Globus pallidus (tissue), 1 donor: ENCODE measurements around the gene ALOX5AP.

ENCODE experiments used
- DNase-seq: peaks from one replicate; pipeline ENCODE4 v3.0.0-alpha.2; 2015; ENCODE audit warnings: low spot score

ALOX5AP gene

DNA sequence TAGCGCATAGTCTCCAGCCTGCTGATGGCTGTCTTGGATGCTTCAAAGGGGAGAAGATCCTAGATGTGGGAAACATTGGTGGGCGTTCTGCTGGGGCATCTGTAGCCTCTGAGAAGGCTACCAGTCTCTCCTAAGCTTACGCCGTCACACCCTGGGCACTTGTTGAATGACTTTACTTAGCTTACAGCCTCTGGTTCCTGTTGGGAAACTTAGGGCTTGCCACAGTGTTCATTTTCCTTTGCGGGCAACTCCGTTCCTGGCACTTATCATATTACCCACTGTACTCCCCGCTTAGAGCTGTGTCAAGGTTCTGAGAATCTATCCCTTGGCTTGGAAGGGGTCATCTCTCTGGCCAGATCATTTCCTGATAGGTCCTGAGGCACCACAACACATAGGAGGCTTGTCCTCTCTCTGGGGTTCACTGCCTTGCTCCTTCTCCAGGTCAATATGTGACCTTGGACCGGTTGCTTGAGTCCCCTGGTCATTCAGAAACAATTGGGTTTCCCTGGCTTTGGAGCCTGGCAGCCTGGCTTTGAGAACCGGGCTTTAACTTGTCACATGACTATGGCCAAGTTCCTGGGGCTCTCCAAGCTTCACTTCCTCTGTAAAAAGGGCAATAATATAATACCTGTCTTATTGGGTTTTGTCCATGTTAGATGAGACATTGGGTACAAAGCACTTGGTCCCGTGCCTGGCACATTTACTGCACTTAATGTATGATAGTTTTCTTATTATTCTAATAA, 20.5 kb upstream of the ALOX5AP start:
- no peak for DNase-seq

DNA sequence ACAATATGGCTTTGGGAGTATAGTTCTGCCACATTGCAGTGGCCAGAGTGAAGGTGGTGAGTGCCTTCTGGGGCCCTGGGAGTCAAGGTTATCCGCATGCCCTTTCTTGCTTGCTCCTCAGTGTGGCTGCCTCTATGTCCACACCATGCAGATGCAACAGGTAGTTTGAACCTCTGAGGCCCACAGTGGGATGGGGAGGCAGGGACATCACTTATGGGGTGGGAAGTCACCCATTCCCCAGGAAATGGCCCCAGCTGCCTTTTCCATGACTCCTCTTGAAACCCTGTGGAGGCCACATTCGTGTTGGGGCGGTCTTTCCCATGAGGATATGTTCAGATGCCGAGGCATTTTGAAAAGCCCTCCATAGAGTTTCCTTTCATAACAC, 20.0 kb upstream of the ALOX5AP start:
- DNase-seq = no peak

DNA sequence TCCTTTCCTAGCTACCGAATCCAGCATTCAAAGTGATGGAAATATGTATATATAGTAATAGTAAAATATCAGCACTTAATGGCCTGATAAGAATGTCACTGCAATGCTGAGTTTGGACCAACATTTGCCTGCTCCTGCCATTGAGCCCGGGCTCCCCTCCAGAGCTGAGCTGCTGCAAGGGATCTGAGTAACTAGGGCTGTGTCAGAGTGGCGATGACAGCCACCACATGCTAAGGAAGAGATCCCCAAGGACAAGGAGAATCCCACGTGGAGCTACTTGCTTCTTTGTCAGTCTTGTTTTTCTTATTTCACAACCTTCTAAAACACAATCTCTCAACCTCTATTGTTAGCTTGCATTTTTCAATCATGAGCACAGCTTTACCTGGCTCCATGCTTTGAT, 19.5 kb upstream of the ALOX5AP start:
- no peak for DNase-seq

DNA sequence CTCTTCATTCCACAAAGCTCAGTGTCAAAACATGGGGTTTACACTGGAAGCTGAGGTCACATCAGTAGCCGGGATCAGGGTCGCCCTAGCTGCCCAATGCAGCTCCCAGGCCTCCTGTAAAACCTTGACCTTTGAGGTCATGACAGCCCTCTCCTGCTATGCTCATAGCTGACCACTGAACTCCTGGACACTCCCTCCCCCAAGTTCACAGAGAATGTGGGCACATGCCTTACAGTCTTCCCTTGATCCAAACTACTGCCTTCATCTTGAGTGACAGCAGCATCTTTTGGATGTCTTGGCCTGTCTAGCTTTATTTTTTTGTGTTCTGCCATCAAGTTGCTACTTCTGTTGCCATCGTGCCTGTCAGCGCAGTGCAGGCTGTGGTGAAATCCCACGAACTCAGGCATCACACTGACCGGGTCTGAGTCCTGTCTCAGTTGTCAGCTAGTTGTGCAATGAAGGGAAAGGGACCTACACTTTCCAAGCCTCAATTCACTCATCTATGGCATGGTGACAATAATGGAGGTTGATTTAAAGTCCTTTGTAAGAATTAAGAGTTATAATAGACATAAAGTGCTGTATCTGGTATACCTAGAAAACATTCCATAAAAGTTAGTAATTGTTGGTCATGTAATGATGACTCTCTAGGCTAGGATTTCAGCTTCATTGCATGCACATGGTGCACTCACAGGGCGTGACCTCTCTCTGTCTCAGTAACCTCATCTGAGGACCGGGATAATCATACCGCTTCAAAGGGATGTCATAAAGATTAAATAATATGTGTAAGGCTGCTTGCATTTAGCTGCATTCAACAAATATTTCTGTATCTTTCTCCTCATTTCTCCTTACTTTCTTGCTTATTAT, 16.4 kb upstream of the ALOX5AP start:
- no peak for DNase-seq

DNA sequence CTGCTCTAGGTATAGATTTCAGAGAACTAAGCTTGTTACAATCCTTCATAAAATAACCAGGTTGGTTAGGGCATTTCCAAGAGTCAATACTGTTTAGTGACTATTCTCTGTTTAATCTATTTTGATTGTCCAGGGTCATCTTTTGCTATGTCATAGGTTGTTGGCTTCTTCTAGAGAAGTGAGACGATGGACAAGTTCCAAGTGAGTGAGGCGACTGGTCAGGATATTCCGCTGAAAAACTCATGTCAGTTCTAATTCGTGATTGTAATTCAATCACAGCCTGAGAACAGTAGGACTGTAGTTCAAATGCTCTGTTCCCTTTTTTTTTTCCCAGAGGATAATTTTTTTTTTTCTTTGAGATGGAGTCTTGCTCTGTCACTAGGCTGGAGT, 15.8 kb upstream of the ALOX5AP start:
- DNase-seq = no peak

DNA sequence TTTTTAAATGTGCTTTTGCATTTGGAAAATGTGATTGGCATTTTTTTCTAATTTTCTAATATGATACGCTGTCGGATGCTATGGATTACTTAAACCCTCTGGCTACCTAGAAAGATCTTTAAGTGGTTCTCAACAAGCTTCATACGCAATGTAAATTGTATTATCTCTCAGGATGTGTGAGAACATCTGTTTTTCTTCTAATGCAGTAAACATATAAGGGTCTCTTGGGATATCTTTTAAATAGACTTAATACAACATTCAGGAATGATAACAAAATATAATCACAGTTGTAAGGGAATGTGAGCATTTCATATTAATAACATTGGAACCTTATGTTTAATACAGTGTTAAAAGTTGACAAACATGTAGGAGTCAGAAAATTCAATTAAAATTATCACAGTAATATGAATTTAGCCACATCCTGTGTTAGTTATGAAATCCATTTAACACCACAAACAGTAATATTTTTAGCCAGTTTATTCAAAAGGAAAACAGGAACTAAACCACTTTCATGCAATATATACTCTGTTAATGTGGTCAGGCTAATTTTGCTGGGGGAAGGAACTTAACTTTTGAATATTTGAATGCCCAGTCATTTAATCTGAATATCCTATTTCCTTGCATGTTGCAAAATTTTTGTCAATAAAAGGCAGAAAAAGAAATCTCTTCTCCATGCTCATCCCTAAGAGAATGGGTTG, 15.0 kb upstream of the ALOX5AP start:
- DNase-seq = no peak

DNA sequence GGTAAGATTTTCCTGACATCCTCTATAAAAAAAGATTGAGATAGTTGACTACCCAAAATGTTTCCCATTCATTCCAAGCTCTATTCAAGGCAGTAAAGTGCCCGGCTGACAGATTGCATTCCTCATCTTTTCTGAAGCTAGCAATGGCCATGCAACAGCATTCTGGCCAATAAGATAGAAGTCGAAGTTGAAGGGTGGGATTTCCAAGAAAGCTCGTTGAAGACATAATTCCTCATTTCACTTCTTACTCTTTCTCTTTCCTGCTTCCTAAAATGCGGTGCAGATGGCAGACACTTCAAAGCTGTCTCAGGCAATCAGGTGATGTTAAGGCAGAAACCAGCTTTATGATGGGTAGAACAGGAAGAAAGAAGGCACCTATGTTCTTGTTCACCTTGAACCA, 13.4 kb upstream of the ALOX5AP start:
- no peak for DNase-seq

DNA sequence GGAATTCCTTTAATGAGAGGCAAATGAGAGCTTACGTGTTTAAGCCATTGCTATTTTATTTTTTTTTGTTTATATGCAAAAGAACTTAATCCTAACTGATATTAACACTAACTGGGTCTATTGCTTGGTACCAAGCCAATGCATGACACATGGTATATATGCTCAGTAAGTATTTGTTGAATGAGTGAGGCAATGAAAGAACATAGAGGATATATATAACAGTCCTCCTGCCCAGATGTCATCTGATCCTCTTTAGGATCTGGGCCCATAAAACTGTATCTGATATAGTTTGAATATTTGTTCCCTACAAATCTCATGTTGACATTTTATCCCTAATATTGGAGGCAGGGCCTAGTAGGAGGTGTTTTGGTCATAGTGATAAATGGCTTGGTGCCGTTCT, 13.0 kb upstream of the ALOX5AP start:
- DNase-seq = no peak

DNA sequence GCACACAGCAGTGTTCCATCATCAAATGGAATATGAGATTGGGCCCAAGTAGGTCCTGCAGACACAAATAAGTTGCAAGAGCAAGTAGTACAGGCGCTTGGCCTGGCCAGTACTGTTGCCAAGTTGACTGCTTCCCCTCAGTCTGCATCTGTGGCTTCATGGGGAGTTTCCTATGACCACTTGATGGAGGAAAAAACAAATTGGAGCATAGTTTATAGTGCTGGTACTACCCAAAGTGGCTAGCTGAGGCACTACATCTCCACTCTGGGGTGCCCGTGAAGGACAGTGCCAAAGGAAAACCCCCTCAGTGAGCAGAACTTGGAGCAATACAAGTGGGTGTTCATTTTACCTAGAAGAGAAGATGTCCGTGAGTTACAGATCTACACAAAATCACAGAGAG, 10.6 kb upstream of the ALOX5AP start:
- no peak for DNase-seq

DNA sequence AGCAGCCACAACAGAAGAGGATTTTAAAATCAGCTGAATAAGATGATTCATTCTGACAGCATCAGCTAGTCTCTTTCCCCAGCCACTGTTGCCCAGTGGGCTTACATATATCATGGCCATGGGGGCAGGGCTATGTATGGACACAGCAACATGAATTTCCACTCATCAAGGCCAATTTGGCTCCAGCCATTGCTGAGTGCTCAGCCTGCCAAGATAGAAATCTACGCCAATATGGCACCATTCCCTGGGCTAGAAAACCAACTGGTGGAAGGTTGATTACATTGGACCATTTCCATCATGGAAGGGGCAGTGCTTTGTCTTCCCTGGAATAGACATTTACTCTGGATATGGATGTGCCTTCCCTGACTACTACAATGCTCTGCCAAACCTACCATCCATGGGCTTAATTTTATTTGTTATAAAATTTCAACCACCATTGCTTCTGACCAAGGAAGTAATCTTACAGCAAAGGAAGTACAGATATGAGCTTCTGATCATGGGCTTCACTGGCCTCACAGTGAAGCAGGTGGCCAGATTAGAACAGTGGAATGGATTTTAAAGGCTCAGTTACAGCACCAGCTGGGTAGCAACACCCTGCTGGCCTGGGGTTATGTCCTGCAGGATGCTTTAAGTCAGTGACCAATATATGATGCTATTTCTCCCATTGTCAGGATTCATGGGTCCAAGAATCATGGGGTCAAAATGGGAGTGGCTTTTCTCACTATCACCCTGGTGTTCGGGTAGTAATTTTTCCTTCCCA, 9.8 kb upstream of the ALOX5AP start:
- DNase-seq = no peak

DNA sequence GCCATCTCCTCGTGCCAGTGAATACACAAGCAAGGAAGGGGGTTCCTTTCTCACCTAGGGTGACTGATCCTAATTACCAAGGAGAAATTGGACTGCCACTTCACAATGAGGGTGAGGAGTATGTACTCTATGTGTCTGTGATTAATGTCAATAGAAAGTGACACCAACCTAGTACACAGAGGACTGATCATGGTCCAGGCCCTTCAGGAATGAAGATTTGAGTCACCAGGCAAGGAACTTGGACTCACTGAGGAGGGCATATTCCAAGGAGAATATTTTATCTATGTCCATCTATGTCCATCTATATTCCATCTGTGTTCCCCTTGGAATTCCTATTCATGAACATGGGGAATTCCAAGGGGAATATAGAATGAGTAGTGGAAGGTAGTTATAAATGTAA, 9.2 kb upstream of the ALOX5AP start:
- no peak for DNase-seq

DNA sequence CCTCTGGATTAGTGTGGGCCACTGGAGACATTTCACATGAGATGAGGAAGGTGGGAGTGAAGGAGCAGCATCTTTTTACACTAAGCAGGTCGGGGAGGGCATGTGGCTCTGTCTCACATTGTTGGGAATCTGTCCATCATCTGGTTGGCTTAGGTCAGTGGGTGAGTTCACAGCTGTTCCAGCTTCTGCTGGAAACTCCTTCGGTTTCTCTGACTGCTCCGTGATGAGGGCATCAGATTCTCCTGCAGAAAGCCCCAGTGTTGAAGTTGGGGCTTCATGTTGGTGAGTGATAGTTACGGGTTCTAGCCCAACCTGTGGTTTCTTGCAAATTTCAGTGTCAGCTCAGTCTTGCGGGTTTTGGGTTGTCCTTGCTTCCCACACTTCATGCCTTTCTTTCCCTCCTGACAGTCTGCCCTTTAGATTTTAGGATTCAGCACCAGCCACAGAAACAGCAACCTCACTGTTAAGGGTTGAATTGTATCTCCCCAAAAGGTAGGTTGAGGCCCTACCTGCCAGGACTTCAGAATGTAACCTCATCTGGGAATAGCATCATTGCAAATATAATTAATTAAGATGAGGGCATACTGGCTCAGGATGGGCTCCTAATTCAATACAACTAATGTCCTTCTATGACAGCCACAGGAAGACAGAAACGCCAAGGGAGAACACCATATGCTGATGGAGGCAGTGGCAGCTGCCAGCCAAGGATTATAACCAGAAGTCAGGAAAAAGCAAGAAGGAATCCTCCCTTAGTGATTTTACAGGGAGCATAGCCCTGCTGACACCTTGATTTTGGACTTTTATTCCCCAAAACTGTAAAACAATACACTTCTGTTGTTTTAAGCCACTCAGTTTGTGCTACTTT, 7.6 kb upstream of the ALOX5AP start:
- no peak for DNase-seq

DNA sequence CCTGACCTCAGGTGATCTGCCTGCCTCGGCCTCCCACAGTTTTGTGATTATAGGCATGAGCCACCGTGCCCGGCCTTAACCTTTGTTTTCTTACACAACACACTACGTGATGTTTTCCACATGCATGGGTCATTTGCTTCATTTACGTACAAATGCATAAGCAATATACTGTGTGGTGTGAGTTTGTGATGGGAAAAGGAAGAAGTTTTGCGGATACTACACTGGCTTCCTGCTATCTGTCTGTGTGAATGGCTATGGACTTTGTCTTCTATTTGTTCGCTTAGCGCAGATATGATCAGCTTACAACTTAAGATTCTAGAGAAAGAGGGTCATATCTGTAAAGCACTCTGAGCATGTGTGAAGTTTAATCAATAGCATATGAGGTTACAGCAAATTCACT, 5.5 kb upstream of the ALOX5AP start:
- DNase-seq = no peak

DNA sequence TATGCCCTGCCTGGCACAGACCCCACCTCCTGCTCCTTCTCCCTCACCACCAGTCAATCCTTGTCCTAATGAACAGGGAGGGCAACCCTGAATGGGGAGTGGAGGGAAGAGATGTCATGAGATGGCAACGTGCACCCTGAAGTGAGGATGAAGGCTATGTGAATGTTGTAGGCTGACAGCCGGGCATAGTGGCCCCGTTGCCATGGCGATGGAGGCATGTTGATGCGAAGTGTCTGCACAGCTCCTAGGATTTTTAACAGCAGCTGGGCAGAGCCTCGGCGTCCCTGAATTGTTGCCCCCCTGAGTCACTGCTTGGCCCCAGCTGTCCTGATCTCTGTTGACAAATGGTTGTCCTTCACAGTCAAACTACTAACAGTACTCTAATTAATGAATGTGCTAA, 4.8 kb upstream of the ALOX5AP start:
- no peak for DNase-seq

DNA sequence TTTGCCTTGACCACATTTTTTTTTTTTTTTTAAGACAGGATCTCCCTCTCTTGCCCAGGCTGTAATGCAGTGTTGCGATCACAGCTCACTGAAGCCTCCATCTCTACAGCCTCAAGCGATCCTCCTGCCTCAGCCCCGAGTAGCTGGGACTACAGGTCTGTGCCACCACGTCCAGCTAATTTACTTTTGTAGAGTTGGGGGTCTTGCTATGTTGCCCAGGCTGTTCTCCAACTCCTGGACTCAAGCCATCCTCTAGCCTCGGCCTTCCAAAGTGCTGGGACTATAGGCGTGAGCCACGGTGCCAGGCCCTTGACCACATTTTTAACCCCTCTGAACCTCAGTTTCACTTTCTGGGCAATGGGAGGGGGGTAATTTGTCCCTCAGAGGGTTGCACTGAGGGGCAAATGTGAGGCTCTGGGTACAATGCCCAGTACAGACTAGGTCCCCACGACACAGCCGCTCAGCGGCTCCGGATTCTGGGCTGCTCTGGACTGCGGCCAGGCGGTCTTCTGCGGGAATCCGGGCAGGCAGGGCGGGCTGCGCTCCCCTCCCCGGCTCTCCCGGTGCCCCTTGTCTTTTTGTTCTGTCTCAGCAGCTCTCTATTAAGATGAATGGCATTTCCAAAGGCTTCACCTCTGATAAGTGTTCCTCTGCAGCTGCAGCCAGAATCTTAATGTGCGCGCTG, 3.8 kb upstream of the ALOX5AP start:
- DNase-seq = no peak

DNA sequence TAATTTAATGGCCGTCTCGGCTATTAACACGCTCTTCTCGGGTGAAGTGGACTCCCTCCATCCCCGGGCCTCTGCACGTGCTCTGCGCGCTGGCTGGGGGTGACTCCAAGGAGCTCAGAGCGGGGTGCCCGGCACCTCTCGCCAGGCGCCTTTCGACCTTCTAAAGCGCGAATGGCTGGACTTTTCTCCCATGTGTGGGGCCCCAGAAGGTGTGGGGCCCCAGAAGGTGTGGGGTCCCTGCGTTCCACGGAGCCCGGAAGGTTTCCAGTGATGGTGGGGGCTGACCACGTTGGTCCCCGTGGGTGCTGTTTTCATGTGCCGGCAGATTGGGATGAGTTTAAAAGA, 3.3 kb upstream of the ALOX5AP start:
- no peak for DNase-seq

DNA sequence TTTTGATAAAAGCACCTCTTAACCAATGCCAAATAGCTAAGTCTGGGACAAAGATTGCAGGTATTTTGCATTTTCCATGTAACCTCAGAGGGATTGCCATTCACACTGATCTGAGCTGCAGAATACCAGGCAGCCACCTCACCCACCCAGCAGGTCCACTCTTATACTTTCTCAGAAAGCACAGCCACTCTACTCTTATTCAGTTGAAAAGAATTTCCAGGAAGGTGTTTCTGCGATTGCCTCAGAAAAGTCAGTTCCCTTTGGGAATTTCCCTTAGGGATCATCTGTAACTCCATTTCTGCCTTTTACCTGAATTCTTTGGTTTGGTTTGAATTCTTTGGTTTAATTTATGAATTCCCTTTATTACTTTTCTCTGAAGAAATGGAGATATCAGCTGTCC, 904 bp upstream of the ALOX5AP start:
- no peak for DNase-seq

DNA sequence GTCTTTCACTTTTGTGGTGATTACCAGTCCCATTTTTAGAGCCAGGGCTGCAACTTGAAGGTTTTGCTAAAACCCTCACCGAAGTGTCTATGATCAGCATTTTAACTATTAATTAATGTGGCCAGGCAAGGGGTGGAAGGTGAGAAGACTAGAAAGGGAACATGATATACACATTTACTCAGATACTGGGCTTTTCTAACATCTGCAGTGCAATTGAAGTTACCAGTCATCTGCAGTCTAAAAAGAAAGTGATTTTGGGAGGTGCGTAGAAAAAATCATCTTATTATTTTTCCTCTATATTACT, 481 bp downstream of the ALOX5AP start:
- DNase-seq = no peak

DNA sequence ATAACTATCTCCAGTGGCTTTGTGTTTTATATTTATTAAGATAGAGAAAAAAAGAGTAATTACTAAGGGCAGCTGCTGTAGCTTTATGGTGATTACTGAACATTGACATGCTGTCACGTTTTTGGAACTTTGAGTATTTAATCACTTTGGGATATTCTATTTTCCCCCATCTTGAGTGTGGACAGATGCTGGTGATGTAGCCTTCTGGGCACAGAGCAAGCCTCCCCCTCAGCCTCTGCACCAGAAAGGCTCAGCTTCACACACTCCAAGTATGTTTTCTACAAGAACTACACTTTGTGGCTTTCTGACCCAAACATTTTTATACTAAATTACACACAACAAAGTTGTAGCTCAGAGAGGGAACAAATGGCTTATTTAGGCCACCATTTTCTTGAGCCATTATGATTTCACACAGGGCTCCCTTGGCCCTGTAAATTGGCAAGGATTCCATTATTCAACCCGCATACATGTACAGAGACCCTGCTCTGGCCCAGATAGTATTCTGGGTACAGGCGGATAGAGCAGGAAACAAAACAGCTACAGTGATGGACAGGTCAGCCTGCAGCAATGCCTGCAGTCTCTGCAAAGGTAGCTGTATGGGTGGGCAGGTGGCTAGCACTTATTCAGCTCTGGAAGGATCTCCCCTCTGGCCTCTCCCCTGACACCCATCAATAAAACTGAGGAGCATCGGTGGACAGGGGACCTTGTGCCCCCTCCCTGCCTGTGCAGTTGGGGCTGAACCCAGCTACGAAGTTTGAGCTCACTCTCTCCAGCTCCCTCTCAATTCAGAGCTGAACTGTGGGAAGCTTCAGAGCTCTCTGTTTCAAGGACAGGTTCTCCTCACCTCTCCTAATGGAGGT, 1.3 kb downstream of the ALOX5AP start:
- no peak for DNase-seq
